ENCODE data around the gene FSTL4.

The FSTL4 gene

DNA sequence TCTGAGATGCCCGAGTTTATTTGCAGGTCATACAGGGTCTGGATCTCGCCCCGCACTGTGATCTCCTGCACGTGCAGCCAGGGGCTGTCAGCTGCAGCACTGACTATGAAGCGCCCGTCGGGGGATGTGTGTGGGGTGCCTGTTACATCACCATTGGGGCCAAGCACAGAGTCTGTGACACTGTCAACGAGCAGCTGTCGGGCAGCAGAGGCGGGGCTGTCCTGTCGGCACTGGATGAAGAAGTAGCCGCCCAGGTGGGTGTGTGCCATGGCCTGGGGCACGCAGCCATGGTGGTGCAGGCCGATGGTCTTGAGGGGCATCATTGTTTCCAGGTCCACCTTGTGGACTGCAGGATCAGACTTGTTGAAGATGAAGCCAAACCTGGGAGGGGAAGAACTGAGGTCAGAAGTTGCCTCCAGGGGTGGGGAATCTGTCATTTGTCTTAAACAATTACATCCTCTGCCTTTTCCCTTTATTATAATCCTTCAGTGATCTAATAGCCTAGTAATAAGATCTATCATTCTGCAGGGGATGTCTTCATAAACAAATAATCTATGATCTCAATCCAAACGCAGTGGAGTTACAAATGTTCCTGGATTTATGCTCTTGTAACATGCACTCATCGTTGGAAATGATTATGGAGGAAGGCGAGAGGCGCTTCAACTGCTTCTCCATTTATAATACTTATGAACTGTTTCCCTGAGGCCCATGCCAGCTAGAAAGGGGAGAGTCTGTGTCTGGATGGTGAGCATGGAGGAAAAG, 412.7 kb downstream of the FSTL4 start:
- TF ChIP-seq ZFX (IDR thresholded peaks at IDR 0.05; ENCODE audit: borderline replicate concordance) = no peak
- TF ChIP-seq, protein P1, sequence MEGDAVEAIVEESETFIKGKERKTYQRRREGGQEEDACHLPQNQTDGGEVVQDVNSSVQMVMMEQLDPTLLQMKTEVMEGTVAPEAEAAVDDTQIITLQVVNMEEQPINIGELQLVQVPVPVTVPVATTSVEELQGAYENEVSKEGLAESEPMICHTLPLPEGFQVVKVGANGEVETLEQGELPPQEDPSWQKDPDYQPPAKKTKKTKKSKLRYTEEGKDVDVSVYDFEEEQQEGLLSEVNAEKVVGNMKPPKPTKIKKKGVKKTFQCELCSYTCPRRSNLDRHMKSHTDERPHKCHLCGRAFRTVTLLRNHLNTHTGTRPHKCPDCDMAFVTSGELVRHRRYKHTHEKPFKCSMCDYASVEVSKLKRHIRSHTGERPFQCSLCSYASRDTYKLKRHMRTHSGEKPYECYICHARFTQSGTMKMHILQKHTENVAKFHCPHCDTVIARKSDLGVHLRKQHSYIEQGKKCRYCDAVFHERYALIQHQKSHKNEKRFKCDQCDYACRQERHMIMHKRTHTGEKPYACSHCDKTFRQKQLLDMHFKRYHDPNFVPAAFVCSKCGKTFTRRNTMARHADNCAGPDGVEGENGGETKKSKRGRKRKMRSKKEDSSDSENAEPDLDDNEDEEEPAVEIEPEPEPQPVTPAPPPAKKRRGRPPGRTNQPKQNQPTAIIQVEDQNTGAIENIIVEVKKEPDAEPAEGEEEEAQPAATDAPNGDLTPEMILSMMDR (IDR thresholded peaks at IDR 0.05) = no peak
- H3K27ac ChIP-seq = no peak overlapping the region

DNA sequence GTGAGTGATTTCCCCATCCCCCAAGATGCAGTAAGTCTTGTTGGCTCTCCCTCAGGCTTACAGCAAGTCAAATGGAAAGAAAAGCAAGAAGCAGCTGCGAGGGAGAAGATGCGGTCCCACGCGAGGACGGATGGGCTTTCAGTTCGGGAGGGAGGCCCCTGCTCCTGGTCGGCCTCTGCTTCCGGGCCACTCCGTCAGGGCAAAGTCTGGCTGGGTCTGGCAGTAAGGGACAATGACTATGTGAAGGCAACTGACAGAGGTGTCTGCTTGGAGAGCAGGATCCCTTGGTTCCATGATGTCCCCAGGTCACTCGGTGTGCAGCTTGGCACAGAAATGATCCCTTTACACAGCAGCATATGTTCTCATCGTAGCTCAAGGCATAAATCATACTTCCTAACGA, 413.8 kb downstream of the FSTL4 start:
- TF ChIP-seq ZFX (IDR thresholded peaks at IDR 0.05; ENCODE audit: borderline replicate concordance) = no peak
- TF ChIP-seq, protein P1 (IDR thresholded peaks at IDR 0.05) = no peak
- no peak overlapping the region for H3K27ac ChIP-seq

DNA sequence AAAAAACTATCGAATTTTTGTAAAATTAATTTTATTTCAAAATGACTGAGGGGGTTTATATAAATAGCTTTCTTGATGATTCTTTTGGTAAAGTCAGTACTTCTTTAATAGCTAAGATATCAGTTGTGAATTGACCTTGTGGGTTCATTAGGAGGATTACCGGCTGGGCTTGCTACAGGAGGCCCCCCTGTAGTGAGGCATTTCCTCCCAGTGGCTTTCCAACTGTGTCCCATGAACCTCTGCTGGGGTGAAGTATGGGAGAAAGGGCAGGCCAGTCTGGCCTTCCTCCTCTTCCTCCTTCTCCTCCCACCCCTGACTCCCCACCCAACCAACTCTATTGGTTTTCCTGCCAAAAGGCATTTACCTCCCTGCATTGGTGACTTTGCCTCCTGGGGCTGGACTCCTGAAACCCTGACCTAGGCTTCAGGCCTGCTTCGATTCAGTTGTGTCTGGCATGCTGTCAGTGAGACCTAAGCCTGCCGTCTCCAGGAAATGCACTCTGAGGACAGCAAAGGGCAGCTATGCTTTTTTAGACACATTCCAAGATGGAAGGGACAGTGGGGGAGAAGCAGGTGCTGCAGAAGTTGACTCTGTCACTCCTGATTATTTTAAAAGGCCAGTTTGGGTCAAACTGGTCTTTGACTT, 415.8 kb downstream of the FSTL4 start:
- TF ChIP-seq ZFX (IDR thresholded peaks at IDR 0.05; ENCODE audit: borderline replicate concordance) = no peak
- TF ChIP-seq, protein P1 (IDR thresholded peaks at IDR 0.05) = no peak
- H3K27ac ChIP-seq = no peak overlapping the region

DNA sequence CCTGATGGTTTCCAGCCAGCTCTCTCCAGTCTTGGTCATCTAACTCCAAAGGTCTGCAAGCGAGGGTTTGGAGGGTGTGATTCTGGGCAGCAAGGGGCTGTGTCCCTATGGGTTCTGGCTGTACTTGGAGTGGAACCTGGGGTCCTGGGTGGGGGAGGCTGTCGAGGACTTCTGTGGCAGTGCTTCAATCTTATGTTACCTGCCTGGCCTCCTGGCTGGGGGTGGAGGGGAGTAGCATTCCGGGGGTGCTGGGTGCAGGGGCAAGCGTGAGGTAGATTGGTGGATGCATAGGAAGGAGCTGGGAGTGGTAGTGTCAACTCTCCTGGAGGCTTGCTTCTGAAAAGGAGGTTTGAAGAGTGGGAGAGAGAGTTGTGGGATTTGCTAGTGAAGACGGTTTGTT, 417.1 kb downstream of the FSTL4 start:
- H3K27ac ChIP-seq = no peak overlapping the region
- no peak for TF ChIP-seq ZFX (IDR thresholded peaks at IDR 0.05; ENCODE audit: borderline replicate concordance)
- TF ChIP-seq, protein P1 (IDR thresholded peaks at IDR 0.05) = no peak

DNA sequence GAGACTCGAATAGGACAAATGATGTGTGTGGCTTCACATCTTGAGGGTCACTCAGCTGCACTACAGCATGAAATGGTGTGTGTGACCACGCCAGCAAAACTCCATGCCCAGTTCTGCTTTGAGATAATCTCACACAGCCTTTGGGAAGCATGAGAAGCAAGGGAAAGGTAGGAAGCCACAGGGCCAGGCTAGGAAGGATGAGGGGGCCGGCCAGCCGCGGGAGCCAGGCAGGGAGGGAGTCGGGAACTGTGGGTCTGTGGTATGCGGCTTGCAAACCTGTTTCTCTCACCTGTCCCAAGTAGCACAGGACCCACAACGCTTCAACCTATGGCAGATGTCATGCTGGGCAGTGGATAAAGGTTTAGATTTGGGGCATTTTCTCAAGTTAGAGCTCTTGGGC, 418.5 kb downstream of the FSTL4 start:
- TF ChIP-seq, protein P1 (IDR thresholded peaks at IDR 0.05) = no peak
- no peak for TF ChIP-seq ZFX (IDR thresholded peaks at IDR 0.05; ENCODE audit: borderline replicate concordance)
- no peak overlapping the region for H3K27ac ChIP-seq

DNA sequence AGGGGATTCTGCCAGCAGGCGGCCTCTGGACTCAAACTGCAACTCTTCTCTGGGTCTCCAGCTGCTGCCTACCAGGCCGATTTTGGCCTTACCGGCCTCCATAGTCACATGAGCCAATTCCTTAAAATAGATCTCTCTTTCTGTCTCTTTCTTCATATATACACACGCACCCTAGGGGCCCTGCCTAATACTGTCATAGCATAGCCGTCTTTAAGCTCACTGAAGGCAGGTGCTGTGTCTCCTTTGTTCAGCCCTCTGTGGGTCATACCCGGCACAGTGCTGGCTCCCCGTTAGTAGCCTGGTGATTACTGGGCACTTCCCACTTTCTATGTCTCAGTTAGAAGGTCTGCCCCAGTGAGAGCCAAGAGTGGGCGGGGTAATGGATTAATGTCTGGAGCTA, 419.6 kb downstream of the FSTL4 start:
- no peak overlapping the region for H3K27ac ChIP-seq
- TF ChIP-seq, protein P1 (IDR thresholded peaks at IDR 0.05) = no peak
- TF ChIP-seq ZFX (IDR thresholded peaks at IDR 0.05; ENCODE audit: borderline replicate concordance) = no peak

DNA sequence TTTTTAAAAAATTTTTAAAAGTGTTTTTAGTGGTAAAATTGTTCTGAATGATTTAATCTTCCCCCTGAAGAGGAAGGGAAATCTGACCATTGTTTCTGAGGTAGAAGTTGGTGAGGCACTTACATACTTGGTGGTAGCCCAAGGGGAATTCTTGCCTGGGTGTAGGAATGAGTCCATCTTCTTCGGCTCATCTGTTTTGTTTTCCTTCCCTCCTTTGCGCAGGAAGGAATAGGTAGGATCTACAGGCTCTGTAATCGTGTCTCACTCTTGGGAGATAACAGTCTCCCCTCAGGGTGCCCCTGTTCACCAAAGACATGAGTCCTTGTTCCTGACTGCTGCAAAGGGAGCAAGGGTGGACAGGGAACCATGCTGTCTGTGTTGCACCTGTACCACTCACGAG, 422.5 kb downstream of the FSTL4 start:
- no peak overlapping the region for H3K27ac ChIP-seq
- TF ChIP-seq, protein P1 (IDR thresholded peaks at IDR 0.05) = no peak
- TF ChIP-seq ZFX (IDR thresholded peaks at IDR 0.05; ENCODE audit: borderline replicate concordance) = no peak
